ENCODE results near the gene CIRBP.

Gene CIRBP

DNA sequence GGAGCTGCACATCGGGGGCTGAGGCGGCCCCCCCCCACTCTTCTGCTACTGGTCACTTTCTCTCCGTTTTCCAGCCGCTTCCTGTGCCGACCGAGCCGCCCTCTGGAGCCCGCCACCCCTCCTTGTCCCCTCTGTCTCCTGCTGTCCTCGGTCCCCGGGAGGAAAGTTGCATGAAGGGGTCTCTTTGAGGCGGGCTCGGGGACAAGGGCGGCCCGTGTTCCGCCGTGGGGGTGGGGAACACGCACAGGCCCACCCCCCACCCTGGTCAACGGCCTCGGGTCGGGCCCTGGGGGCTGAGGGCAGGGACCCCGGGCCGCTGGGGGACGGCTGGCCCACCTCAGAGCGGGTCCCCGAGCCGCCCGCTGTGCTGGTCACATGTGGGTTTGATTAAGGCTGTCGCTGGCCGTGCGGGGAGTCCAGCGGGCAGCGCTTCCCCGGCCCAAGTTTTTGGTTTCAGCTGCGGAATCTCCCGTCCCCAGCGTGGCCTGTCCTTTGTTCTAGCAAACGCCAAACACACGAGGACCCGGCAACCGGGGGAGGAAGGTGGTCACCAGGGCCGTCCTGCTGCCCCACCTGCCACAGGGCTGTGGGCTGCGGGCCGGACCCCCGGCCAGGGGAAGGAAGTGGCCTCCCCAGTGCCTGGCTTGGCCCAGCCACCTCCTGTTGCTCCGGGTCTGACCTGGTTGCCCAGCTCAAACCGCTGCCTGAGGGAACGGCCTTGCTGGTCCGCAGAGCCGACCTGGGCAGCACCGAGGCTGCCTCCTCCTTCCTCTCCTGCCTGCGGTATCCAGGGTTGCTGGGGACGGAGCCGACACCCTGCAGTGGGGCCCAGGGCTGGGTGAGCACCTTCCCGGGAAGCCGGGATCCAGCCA, 18.5 kb downstream of the CIRBP start:
- TF ChIP-seq, protein P1, sequence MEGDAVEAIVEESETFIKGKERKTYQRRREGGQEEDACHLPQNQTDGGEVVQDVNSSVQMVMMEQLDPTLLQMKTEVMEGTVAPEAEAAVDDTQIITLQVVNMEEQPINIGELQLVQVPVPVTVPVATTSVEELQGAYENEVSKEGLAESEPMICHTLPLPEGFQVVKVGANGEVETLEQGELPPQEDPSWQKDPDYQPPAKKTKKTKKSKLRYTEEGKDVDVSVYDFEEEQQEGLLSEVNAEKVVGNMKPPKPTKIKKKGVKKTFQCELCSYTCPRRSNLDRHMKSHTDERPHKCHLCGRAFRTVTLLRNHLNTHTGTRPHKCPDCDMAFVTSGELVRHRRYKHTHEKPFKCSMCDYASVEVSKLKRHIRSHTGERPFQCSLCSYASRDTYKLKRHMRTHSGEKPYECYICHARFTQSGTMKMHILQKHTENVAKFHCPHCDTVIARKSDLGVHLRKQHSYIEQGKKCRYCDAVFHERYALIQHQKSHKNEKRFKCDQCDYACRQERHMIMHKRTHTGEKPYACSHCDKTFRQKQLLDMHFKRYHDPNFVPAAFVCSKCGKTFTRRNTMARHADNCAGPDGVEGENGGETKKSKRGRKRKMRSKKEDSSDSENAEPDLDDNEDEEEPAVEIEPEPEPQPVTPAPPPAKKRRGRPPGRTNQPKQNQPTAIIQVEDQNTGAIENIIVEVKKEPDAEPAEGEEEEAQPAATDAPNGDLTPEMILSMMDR (IDR thresholded peaks at IDR 0.05; ENCODE audit: low read depth, low read length) = no peak
- DNase-seq (ENCODE audit: extremely low read depth, low read depth) = no peak

DNA sequence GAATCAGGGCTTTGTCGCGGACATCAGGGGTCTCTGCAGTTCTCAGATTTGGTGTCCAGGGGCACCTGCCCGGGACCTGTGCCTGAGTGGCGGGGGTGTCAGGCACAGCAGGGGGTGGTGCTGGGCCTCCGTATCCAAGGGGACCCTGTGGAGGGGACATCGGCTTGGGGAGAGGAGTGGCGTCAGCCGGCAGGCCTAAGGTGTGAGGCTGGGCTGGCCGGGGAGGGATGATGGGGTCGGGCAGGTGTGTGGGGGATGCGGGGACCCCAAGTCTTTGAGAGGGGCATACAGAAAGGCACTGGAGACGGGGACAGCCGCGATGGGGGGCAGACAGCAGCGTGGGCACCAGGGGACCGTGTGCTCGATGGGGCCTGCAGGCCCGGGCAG, 19.1 kb downstream of the CIRBP start:
- TF ChIP-seq, protein P1 (IDR thresholded peaks at IDR 0.05; ENCODE audit: low read depth, low read length) = no peak

DNA sequence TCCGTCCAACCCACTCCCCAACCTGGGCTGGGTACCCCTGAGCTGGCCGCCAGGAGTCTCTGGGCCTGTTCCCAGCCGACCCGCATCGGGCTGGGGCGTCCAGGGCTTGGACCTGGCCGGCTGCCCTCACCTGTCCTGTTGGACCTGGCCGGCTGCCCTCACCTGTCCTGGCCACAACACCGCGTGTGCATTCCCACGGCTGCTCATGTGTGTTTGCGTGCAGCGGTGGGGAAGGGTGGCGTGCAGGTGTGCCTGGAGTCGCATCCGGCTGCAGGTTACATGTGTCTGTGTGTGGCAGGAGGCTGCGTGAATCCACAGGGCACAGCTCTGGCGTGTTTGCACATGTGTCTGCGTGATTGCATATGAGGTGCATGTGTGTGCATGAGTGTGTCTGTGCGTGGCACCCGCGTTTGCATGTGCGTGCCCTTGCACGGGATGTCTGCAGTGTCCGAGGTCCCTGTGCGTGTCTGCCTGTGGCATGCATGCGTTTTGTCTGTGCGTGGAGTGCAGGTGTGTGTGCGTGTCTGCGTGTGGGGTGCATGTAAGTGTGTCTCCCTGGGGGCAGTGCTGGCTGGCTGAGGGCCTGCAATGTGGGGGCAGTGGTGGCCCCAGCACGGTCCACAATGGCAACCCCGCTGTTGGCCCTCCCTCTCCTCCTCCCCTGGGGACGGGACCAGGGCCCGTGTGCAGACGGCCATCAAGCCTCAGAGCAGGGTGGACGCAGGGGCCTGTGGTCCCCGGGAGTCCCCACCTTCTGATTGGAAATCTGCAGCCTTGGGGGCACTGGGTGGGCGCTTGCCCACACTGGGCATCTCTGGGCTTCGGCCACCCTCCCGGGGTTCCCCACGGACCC, 19.9 kb downstream of the CIRBP start:
- TF ChIP-seq, protein P1 (IDR thresholded peaks at IDR 0.05; ENCODE audit: low read depth, low read length) = no peak
- no peak for DNase-seq (ENCODE audit: extremely low read depth, low read depth)

More for the DNA sequence above, 19.1 kb downstream of the CIRBP start:
- no peak for DNase-seq (ENCODE audit: extremely low read depth, low read depth)

DNA sequence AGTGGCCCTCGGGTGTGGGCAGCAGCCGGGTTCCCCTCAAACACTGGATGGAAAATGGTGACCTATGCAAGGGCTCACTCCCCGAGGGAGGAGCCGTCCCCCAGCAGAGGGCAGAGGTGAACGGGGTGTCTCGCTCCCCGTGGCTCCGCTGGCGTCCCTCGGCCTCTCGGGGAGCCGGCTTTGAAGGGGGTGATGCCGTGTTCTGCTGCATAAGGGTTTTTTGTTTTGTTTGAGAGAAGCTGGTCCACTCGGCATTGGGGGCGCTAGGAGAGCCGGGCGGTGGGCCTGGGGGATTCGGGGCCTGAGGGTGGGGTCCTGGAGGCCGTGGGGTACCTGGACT, 20.5 kb downstream of the CIRBP start:
- DNase-seq (ENCODE audit: extremely low read depth, low read depth) = no peak
- TF ChIP-seq, protein P1 (IDR thresholded peaks at IDR 0.05; ENCODE audit: low read depth, low read length) = no peak

DNA sequence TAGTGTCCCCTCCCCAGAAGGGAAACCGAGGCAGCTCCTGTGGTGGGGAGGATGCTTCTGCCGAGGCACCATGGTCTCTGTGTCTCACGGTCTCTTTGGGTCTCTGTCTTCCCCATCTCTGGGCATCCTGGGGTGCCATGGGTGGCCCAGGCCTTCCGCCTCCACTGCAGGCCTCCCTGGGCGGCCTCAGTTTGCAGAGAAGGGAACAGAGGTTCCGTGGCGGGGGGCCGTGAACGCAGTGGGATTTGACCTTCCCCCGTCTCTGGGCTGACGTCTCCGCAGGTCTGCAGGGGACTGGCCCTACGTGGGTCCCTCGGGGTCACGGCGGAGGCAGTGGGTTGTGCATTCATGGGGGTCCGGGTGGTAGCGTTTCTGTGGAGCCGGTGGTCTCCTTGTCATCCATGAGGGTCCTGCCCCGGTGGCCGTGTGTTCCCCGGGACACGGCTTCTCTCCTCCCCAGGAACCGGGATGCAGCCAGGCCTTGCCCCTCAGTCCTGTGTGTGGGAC, 21.1 kb downstream of the CIRBP start:
- DNase-seq (ENCODE audit: extremely low read depth, low read depth) = no peak
- TF ChIP-seq, protein P1 (IDR thresholded peaks at IDR 0.05; ENCODE audit: low read depth, low read length) = no peak

DNA sequence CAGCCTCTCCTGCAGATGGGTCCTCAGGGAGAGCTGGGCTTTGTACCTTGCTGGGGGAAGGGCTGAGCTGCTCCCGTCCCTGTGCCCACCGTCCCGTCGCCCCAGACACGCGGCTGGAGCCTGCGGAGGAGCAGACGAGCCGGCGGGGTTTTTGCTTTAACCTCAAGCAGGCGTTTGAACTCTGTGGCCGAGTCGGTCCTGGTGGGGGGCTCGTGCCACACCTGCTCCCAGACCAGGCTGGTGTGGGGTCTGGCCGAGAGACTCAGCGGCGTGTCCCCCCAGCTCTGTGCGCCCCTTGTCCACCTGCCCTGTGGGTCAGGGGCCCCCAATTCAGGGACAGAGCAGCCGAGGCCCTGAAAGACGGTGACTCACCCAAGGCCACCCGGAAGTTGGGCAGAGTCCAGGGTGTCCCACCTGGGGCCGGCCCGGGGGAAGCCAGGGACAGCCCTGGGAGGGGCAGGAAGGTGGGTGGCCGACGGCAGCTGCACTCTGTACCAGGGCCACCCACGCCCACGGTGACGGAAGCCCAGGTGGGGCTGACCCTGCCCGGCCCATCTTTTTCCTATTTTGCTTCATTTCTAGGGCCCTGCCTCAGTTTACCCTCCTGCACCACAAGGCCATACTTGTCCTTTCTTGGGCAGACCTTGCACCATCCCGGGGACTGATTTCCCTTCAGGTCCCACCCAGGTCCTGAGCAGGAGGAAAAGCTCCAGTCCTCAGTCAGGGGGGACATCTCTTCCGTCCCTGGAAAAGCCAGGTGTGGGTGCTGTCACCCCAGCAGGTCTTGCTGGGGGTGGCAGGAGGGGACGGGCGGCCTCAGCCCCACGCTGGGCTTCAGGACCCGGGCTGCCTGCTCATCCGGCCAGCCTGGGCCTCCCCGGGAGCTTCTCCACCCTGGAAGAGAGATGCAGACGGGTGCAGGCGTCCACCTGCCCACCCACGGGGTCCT, 21.8 kb downstream of the CIRBP start:
- TF ChIP-seq, protein P1 (IDR thresholded peaks at IDR 0.05; ENCODE audit: low read depth, low read length) = no peak
- DNase-seq (ENCODE audit: extremely low read depth, low read depth) = no peak
